GM12872 (cell line): ENCODE data around the gene SLC24A3.

Experiments
- TF ChIP-seq, protein P1 (sequence below): IDR thresholded peaks from 3 replicates; pipeline ENCODE4 v1.5.1; 2011; ENCODE audit warnings: low read depth, mild to moderate bottlenecking, low read length, moderate library complexity; ENCODE audit not compliant: insufficient read depth

SLC24A3 gene

DNA sequence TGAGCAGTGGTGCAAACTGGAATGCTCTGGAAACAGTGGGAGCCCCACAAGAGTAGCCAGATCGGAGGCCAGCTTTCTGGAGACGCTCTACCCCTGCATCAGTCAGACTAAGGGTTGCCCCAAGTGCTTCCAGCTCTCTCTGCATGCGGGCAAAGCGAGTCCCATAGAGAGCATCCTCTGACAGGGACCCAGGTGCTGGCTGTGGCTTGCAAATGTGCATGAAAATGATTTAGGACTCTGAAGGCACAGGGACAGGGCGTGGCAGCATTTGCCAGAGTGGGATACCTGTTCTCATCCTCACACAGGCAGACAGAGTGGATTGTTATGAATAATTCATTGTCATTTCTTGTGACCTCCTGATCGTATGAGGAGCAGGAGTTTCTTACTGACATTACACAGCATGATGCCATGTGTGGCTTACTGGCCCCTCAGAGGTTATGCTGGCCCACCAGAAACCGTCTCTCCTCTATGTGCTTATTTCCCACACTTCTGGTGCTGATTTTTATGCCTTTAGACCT is 555.9 kb downstream of the SLC24A3 start:
- TF ChIP-seq, protein P1, sequence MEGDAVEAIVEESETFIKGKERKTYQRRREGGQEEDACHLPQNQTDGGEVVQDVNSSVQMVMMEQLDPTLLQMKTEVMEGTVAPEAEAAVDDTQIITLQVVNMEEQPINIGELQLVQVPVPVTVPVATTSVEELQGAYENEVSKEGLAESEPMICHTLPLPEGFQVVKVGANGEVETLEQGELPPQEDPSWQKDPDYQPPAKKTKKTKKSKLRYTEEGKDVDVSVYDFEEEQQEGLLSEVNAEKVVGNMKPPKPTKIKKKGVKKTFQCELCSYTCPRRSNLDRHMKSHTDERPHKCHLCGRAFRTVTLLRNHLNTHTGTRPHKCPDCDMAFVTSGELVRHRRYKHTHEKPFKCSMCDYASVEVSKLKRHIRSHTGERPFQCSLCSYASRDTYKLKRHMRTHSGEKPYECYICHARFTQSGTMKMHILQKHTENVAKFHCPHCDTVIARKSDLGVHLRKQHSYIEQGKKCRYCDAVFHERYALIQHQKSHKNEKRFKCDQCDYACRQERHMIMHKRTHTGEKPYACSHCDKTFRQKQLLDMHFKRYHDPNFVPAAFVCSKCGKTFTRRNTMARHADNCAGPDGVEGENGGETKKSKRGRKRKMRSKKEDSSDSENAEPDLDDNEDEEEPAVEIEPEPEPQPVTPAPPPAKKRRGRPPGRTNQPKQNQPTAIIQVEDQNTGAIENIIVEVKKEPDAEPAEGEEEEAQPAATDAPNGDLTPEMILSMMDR: no peak

- TF ChIP-seq, protein P1: no peak
Observed at GRCh38 chr20:19769507-19769906, 557.1 kb downstream of the SLC24A3 start.

DNA sequence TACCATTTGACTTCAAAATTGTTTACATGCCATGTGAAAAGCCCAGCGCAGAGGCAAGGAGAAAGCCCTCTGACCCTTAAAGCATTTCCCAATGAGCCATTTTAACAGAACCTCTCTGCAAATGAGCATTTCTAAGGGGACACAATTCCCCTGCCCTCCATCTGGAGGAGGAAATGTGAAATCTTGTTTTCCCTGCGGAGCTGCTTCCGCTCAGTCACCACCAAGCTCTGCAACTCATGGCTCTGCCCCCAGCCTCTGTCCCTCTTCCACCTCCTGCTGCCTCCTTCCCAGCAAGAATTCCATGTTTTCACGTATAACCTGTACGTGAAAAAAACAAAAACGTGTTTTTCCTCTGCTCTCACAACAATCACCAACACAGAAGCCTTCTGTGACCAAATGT is 557.9 kb downstream of the SLC24A3 start:
- TF ChIP-seq, protein P1: no peak

DNA sequence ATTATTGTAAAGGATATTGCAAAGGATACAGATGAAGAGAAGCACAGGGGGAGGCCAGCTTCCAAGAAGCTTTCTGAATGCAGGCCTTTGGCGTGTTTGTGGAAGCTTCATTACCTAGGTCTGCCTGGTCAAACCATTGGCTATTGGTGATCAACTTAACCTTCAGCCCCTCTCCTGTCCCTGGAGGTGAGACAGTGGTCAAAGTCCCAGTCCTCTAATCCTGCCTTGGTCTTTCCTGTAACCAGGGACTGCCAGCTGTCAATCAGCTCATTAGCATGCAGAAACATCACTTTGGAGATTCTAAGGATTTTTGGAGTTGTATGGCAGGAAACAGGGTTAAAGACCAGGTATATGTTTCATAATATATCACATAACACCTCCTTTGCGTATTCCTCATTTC is 558.6 kb downstream of the SLC24A3 start:
- TF ChIP-seq, protein P1: no peak
